HS-5 (cell line): ENCODE data around the gene MGAT3.
"Not testable (repeated sequence)": the region's sequence is repeated elsewhere in the genome, so short reads cannot be mapped to it uniquely, and the experiment has no call there.

Source experiments
- DNase-seq: peaks from one replicate; pipeline ENCODE4 v3.0.0-alpha.2; 2012; ENCODE audit warnings: low read depth

MGAT3 gene

GRCh38 chr22:39456522-39457197 lies at the start of gene MGAT3:
MGAT3 (plus strand) TSS chr22:39457012; CDS start chr22:39487348, 30,336 bp downstream.
- no peak for DNase-seq

GRCh38 chr22:39408173-39408572 lies 48.6 kb upstream of the MGAT3 start:
- no peak for DNase-seq

GRCh38 chr22:39408807-39409206 lies 48.0 kb upstream of the MGAT3 start:
- DNase-seq, result no peak

- DNase-seq, result no peak
Observed at GRCh38 chr22:39409516-39410029, 47.2 kb upstream of the MGAT3 start.

GRCh38 chr22:39410264-39410663 lies 46.5 kb upstream of the MGAT3 start:
- DNase-seq, result no peak

GRCh38 chr22:39411828-39412365 lies 44.9 kb upstream of the MGAT3 start:
- not testable (repeated sequence) for DNase-seq

- not testable (repeated sequence) for DNase-seq
Observed at GRCh38 chr22:39413204-39413603, 43.6 kb upstream of the MGAT3 start.

- DNase-seq, result no peak
Observed at GRCh38 chr22:39414377-39414776, 42.4 kb upstream of the MGAT3 start.

- no peak for DNase-seq
Observed at GRCh38 chr22:39414886-39415285, 41.9 kb upstream of the MGAT3 start.

- DNase-seq, result no peak
Observed at GRCh38 chr22:39415506-39415905, 41.3 kb upstream of the MGAT3 start.

GRCh38 chr22:39416319-39416718 lies 40.5 kb upstream of the MGAT3 start:
- no peak for DNase-seq

- no peak for DNase-seq
Observed at GRCh38 chr22:39417641-39418040, 39.2 kb upstream of the MGAT3 start.

- DNase-seq, result no peak
Observed at GRCh38 chr22:39418696-39419095, 38.1 kb upstream of the MGAT3 start.

GRCh38 chr22:39419096-39419495 lies 37.7 kb upstream of the MGAT3 start:
- no peak for DNase-seq

- DNase-seq, result no peak
Observed at GRCh38 chr22:39419911-39420310, 36.9 kb upstream of the MGAT3 start.

- no peak for DNase-seq
Observed at GRCh38 chr22:39421691-39422090, 35.1 kb upstream of the MGAT3 start.

GRCh38 chr22:39422101-39422500 lies 34.7 kb upstream of the MGAT3 start:
- DNase-seq, result no peak

GRCh38 chr22:39422721-39423120 lies 34.1 kb upstream of the MGAT3 start:
- no peak for DNase-seq

GRCh38 chr22:39423976-39424375 lies 32.8 kb upstream of the MGAT3 start:
- DNase-seq, result no peak

- no peak for DNase-seq
Observed at GRCh38 chr22:39426380-39427043, 30.3 kb upstream of the MGAT3 start.

GRCh38 chr22:39427751-39428596 lies 28.8 kb upstream of the MGAT3 start:
- DNase-seq, result no peak

GRCh38 chr22:39428597-39429071 lies 28.2 kb upstream of the MGAT3 start:
- DNase-seq, result no peak
